Tibial nerve (tissue), 4 donors: ENCODE results near the gene GSTM1.

Experiments
- EP300 ChIP-seq, 2 donors: sonication (generic); formaldehyde crosslinking; IDR thresholded peaks; one replicate each; pipeline ENCODE4 v1.6.1; 2017; ENCODE audit warnings: antibody characterized with exemption in 2 of 2, mild to moderate bottlenecking in 1 of 2
- POLR2A ChIP-seq, 2 donors: fragments of 450-650 bp; IDR thresholded peaks; one replicate each; pipeline ENCODE4 v1.6.1; 2017; ENCODE audit warnings: antibody characterized with exemption in 2 of 2, mild to moderate bottlenecking in 2 of 2, moderate library complexity in 2 of 2
- TF ChIP-seq, protein P1 (sequence below), 5 experiments: fragments of 200-600 bp in 3 of 5; fragments of 450-650 bp in 2 of 5; sonication (generic) in 3 of 5; IDR thresholded peaks; one replicate each; pipeline ENCODE4 v1.5.1; 2016 to 2019; ENCODE audit warnings: antibody characterized with exemption in 5 of 5, mild to moderate bottlenecking in 3 of 5, moderate library complexity in 2 of 5

DNA sequence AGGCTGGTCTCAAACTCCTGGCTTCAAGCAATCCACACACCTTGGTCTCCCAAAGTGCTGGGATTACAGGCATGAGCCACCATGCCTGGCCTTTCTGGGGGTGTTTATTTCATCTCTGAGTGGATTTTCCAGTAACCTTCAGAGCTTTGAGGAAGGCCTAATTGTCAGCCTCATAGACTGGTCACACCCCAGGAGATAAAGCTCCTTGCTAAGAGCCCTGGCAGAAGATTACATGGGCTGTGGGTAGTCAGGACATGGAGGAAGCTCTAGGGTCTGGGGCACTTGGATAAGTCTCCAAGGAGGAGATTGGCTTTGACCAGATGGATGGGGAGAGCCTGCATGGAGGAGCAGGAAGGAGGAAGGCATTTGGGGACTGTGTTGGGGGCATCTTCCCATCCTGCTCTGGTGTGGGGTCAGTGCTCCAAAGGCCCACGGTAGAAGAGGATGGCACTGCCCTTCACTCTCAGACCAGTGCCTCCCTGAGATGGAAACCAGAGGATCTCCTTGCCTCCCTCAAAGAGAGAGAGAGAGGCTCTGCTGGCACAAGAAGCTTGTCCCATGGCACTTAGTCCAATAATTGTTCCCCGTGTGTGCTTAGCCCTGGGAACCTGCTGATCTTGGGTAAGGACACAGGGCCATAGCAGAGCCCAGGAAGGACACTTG is 46.4 kb upstream of the GSTM1 start:
- no peak for TF ChIP-seq EP300 (IDR thresholded peaks at IDR 0.05)
- TF ChIP-seq, protein P1, sequence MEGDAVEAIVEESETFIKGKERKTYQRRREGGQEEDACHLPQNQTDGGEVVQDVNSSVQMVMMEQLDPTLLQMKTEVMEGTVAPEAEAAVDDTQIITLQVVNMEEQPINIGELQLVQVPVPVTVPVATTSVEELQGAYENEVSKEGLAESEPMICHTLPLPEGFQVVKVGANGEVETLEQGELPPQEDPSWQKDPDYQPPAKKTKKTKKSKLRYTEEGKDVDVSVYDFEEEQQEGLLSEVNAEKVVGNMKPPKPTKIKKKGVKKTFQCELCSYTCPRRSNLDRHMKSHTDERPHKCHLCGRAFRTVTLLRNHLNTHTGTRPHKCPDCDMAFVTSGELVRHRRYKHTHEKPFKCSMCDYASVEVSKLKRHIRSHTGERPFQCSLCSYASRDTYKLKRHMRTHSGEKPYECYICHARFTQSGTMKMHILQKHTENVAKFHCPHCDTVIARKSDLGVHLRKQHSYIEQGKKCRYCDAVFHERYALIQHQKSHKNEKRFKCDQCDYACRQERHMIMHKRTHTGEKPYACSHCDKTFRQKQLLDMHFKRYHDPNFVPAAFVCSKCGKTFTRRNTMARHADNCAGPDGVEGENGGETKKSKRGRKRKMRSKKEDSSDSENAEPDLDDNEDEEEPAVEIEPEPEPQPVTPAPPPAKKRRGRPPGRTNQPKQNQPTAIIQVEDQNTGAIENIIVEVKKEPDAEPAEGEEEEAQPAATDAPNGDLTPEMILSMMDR (IDR thresholded peaks at IDR 0.05): no peak
- no peak for TF ChIP-seq POLR2A (IDR thresholded peaks at IDR 0.05)
